Fibroblast of the aortic adventitia (primary cell): ENCODE results near the gene RBM28. TPM values are rescaled to one million over a fixed set of nuclear protein-coding genes. Genes with fewer than 3 reads are reported as not detected.

ENCODE experiments used
- DNase-seq: peaks from one replicate; pipeline ENCODE4 v3.0.0-alpha.2; 2010; ENCODE audit warnings: low read depth
- H3K4me3 ChIP-seq: 2 replicates; pipeline ENCODE4 v1.5.1; 2011; ENCODE audit warnings: low read depth, mild to moderate bottlenecking, control low read depth, low read length, moderate library complexity
- CTCF ChIP-seq: IDR thresholded peaks from 2 replicates; pipeline ENCODE4 v1.5.1; 2011; ENCODE audit warnings: mild to moderate bottlenecking, low read length, control low read depth, inconsistent platforms; ENCODE audit not compliant: insufficient read depth
- total RNA-seq: library from RNA; depleted of rRNA; stranded (reverse); fragments of >200 nt; gene quantifications from 2 replicates; pipeline ENCODE4 v1.2.3, GENCODE V29; 2012; ENCODE audit warnings: low replicate concordance

RBM28 gene
- total RNA-seq, 1 donor = 14.7 TPM

- no peak for DNase-seq
- TF ChIP-seq CTCF = no peak
- no peak overlapping the region for H3K4me3 ChIP-seq
These were observed 64.5 kb downstream of the RBM28 start for GRCh38 chr7:128279124-128279713.

- no peak for TF ChIP-seq CTCF
- H3K4me3 ChIP-seq = no peak overlapping the region
- DNase-seq = no peak
These were observed 65.3 kb downstream of the RBM28 start for GRCh38 chr7:128278366-128278765.

GRCh38 chr7:128275681-128276080 lies 68.0 kb downstream of the RBM28 start:
- DNase-seq = no peak
- H3K4me3 ChIP-seq = no peak overlapping the region
- TF ChIP-seq CTCF = no peak

- no peak overlapping the region for H3K4me3 ChIP-seq
- DNase-seq = no peak
- no peak for TF ChIP-seq CTCF
These were observed 68.7 kb downstream of the RBM28 start for GRCh38 chr7:128274884-128275603.

- no peak for DNase-seq
- no peak for TF ChIP-seq CTCF
- no peak overlapping the region for H3K4me3 ChIP-seq
These were observed 69.3 kb downstream of the RBM28 start for GRCh38 chr7:128274246-128274883.

- H3K4me3 ChIP-seq = peak overlapping the region; percentile 38
- TF ChIP-seq CTCF = no peak
- DNase-seq = no peak
These were observed 71.7 kb downstream of the RBM28 start for GRCh38 chr7:128271942-128272481.
